Body of pancreas (tissue), 4 donors: ENCODE results near the gene PTPN14. TPM values are rescaled to one million over a fixed set of nuclear protein-coding genes. Genes with fewer than 3 reads are reported as not detected.
"Not testable (repeated sequence)": the region's sequence is repeated elsewhere in the genome, so short reads cannot be mapped to it uniquely, and the experiment has no call there.

Experiments
- ATAC-seq: fragments of 150-250 bp; one replicate; pipeline ENCODE4 v1.9.1; 2016
- DNase-seq, 4 donors: peaks; one replicate each; pipeline ENCODE4 v3.0.0-alpha.2; 2019
- H3K27ac ChIP-seq, 4 donors: fragments of 200-600 bp; sonication (generic); 1 replicate in 3 of 4; 2 replicates in 1 of 4; pipeline versions ENCODE4 v1.5.1 to v1.6.1; 2016 to 2019; ENCODE audit warnings: mild to moderate bottlenecking in 1 of 4, mixed read lengths in 1 of 4, moderate library complexity in 1 of 4
- H3K27me3 ChIP-seq, 2 donors: fragments of 200-600 bp; sonication (generic); one replicate each; pipeline ENCODE4 v1.6.0; 2016; ENCODE audit warnings: mild to moderate bottlenecking in 1 of 2
- H3K36me3 ChIP-seq, 2 donors: fragments of 200-600 bp; sonication (generic); replicated peaks in 1 of 2; 2 replicates each; pipeline ENCODE4 v1.5.1; 2016; ENCODE audit warnings: low read depth in 2 of 2; ENCODE audit not compliant: insufficient read depth in 1 of 2
- H3K4me1 ChIP-seq: fragments of 200-600 bp; sonication (generic); one replicate; pipeline ENCODE4 v1.6.0; 2016
- H3K4me3 ChIP-seq, 2 donors: fragments of 200-600 bp; sonication (generic); 1 replicate in 1 of 2; 2 replicates in 1 of 2; pipeline ENCODE4 v1.5.1; 2016 to 2019
- H3K9me3 ChIP-seq, 3 donors: fragments of 200-600 bp; sonication (generic); 1 replicate in 2 of 3; 2 replicates in 1 of 3; pipeline ENCODE4 v1.5.1; 2016
- CTCF ChIP-seq, 7 experiments: fragments of 450-650 bp in 4 of 7; fragments of 200-600 bp in 3 of 7; sonication (generic) in 3 of 7; IDR thresholded peaks; one replicate each; pipeline ENCODE4 v1.5.1; 2016 to 2019; ENCODE audit warnings: antibody characterized with exemption in 7 of 7
- POLR2A ChIP-seq, 3 donors: fragments of 450-650 bp; IDR thresholded peaks; one replicate each; pipeline ENCODE4 v1.6.1; 2016; ENCODE audit warnings: antibody characterized with exemption in 3 of 3, mild to moderate bottlenecking in 2 of 3
- WGBS, 2 donors: methylation state at CpG; one replicate each; pipeline ENCODE4 v1.1.5; 2017; 5-methylcytosine and 5-hydroxymethylcytosine counted together
- intact Hi-C: fragments of 100-400 bp; cut with DNase I; formaldehyde crosslinking; loops from one replicate; pipeline ENCODE4 v1.15.1; 2023
- total RNA-seq, 2 donors: library from RNA; depleted of rRNA; stranded (reverse); fragments of >200 nt; gene quantifications; one replicate each; pipeline ENCODE4 v1.1.0, GENCODE V29; 2016

PTPN14 gene
- total RNA-seq, 2 donors from 2014 or later: 10.5 to 18.7 TPM

- Histone ChIP-seq H3K36me3 (no peaks in the 10 kb centered on the region), H3K4me1 (peaks cover 2% of the 10 kb centered on the region), H3K27ac (no peak overlapping the region), H3K27me3 (no peaks in the 10 kb centered on the region), H3K9me3 (no peaks in the 10 kb centered on the region), H3K4me3 (no peak overlapping the region)
- ATAC-seq (no peak), DNase-seq (no peak)
- WGBS, 2 donors: 83 to 86% methylated on average over 7 of the region's 7 CpGs
- no peak for TF ChIP-seq CTCF (IDR thresholded peaks at IDR 0.05)
- no peak for TF ChIP-seq POLR2A (IDR thresholded peaks at IDR 0.05)
- intact Hi-C loops: no loop called here
Observed at GRCh38 chr1:214493126-214493796, 58.1 kb downstream of the PTPN14 start.

GRCh38 chr1:214492401-214493075, 58.9 kb downstream of the PTPN14 start:
- Histone ChIP-seq H3K9me3 (no peaks in the 10 kb centered on the region), H3K4me1 (no peaks in the 10 kb centered on the region), H3K36me3 (no peaks in the 10 kb centered on the region), H3K27me3 (no peaks in the 10 kb centered on the region), H3K27ac (no peak overlapping the region), H3K4me3 (no peak overlapping the region)
- no peak for TF ChIP-seq POLR2A (IDR thresholded peaks at IDR 0.05)
- TF ChIP-seq CTCF (IDR thresholded peaks at IDR 0.05): no peak
- DNase-seq: no peak
- ATAC-seq: no peak
- WGBS, 2 donors: 85 to 90% methylated on average over 9 of the region's 9 CpGs
- intact Hi-C loops: no loop called here

GRCh38 chr1:214491468-214492146, 59.8 kb downstream of the PTPN14 start:
- H3K9me3 ChIP-seq: no peaks in the 10 kb centered on the region

GRCh38 chr1:214485151-214485550, 66.3 kb downstream of the PTPN14 start:
- intact Hi-C loops: no loop called here

More at GRCh38 chr1:214491468-214492146, 59.8 kb downstream of the PTPN14 start:
- no peak overlapping the region for H3K4me3 ChIP-seq
- H3K4me1 ChIP-seq: no peaks in the 10 kb centered on the region
- no peak overlapping the region for H3K27ac ChIP-seq
- no peak for TF ChIP-seq POLR2A (IDR thresholded peaks at IDR 0.05)
- TF ChIP-seq CTCF (IDR thresholded peaks at IDR 0.05): no peak
- no peaks in the 10 kb centered on the region for H3K36me3 ChIP-seq
- DNase-seq (no peak), ATAC-seq (no peak)
- H3K27me3 ChIP-seq: no peaks in the 10 kb centered on the region
- 72 to 76% methylated on average over 4 to 5 of the region's 5 CpGs for WGBS, 2 donors
- intact Hi-C loops: no loop called here

GRCh38 chr1:214483180-214483579, 68.2 kb downstream of the PTPN14 start:
- H3K9me3 ChIP-seq, ATAC-seq, DNase-seq, intact Hi-C loops, H3K27ac ChIP-seq, H3K27me3 ChIP-seq, H3K4me1 ChIP-seq, H3K36me3 ChIP-seq, H3K4me3 ChIP-seq: not testable (repeated sequence)
- 87 to 89% methylated on average over 13 of the region's 13 CpGs for WGBS, 2 donors

More at GRCh38 chr1:214485151-214485550, 66.3 kb downstream of the PTPN14 start:
- Histone ChIP-seq H3K27ac (no peak overlapping the region), H3K36me3 (no peaks in the 10 kb centered on the region), H3K27me3 (no peaks in the 10 kb centered on the region), H3K4me1 (no peaks in the 10 kb centered on the region), H3K9me3 (no peaks in the 10 kb centered on the region), H3K4me3 (no peak overlapping the region)
- ATAC-seq (no peak), DNase-seq (no peak)
- WGBS, 2 donors: 82 to 97% methylated on average over 5 of the region's 5 CpGs
- TF ChIP-seq POLR2A (IDR thresholded peaks at IDR 0.05) (no peak), CTCF (IDR thresholded peaks at IDR 0.05) (no peak)
